Activated CD4-positive, CD25-positive, alpha-beta regulatory T cell treated with anti-CD3 and anti-CD28 coated beads, Interleukin-2, amount 50 U/mL, for 72 hours (primary cell): ENCODE data around the gene OR10A5.
"Not testable (repeated sequence)": the region's sequence is repeated elsewhere in the genome, so short reads cannot be mapped to it uniquely, and the experiment has no call there.

ENCODE experiments used
- DNase-seq: peaks from one replicate; pipeline ENCODE4 v3.0.0; 2021

The OR10A5 gene

GRCh38 chr11:6845383-6845782 lies at the start of gene OR10A5:
Gene OR10A5, plus strand, starts transcription at chr11:6845683. Its CDS starts 0 bp downstream, at chr11:6845683.
- no peak for DNase-seq

- no peak for DNase-seq
These were observed 46.1 kb upstream of the OR10A5 start, which contains the start of gene OR6A2 for GRCh38 chr11:6799402-6799801. Gene OR6A2, minus strand, starts transcription at chr11:6799689. Its CDS starts 3,981 bp downstream, at chr11:6795708.

GRCh38 chr11:6801075-6801474 lies 44.4 kb upstream of the OR10A5 start:
- DNase-seq = not testable (repeated sequence)

- no peak for DNase-seq
These were observed 33.0 kb upstream of the OR10A5 start for GRCh38 chr11:6812390-6813005.

- no peak for DNase-seq
These were observed 31.8 kb upstream of the OR10A5 start for GRCh38 chr11:6813656-6814055.

GRCh38 chr11:6817694-6818093 lies 27.8 kb upstream of the OR10A5 start:
- no peak for DNase-seq

GRCh38 chr11:6818967-6819366 lies 26.5 kb upstream of the OR10A5 start:
- no peak for DNase-seq

GRCh38 chr11:6824136-6824823 lies 21.2 kb upstream of the OR10A5 start:
- DNase-seq = no peak

GRCh38 chr11:6825231-6825744 lies 20.2 kb upstream of the OR10A5 start:
- no peak for DNase-seq

- no peak for DNase-seq
These were observed 17.4 kb upstream of the OR10A5 start for GRCh38 chr11:6828103-6828502.

GRCh38 chr11:6833356-6833755 lies 12.1 kb upstream of the OR10A5 start:
- DNase-seq = no peak

- no peak for DNase-seq
These were observed 11.5 kb upstream of the OR10A5 start for GRCh38 chr11:6834021-6834420.

- no peak for DNase-seq
These were observed 3.8 kb upstream of the OR10A5 start for GRCh38 chr11:6841694-6842093.

GRCh38 chr11:6843670-6844069 lies 1.8 kb upstream of the OR10A5 start:
- DNase-seq = no peak

GRCh38 chr11:6844356-6844755 lies 1.1 kb upstream of the OR10A5 start:
- DNase-seq = no peak

- no peak for DNase-seq
These were observed 5.0 kb downstream of the OR10A5 start for GRCh38 chr11:6850526-6850925.

- not testable (repeated sequence) for DNase-seq
These were observed 9.3 kb downstream of the OR10A5 start for GRCh38 chr11:6854801-6855200.

GRCh38 chr11:6855971-6856541 lies 10.6 kb downstream of the OR10A5 start:
- no peak for DNase-seq

GRCh38 chr11:6856871-6857270 lies 11.4 kb downstream of the OR10A5 start:
- DNase-seq = no peak

- DNase-seq = no peak
These were observed 17.5 kb downstream of the OR10A5 start, which contains the start of gene OR10A2 for GRCh38 chr11:6862961-6863360. Gene OR10A2, plus strand, starts transcription at chr11:6863057. Its CDS starts 6,698 bp downstream, at chr11:6869755.

- no peak for DNase-seq
These were observed 19.0 kb downstream of the OR10A5 start for GRCh38 chr11:6864438-6864837.

- no peak for DNase-seq
These were observed 25.8 kb downstream of the OR10A5 start for GRCh38 chr11:6871278-6871677.

- DNase-seq = no peak
These were observed 30.3 kb downstream of the OR10A5 start for GRCh38 chr11:6875761-6876160.

- no peak for DNase-seq
These were observed 30.8 kb downstream of the OR10A5 start, which contains the start of gene OR10A4 for GRCh38 chr11:6876325-6876724. Gene OR10A4, plus strand, starts transcription at chr11:6876625. Its CDS starts 23 bp downstream, at chr11:6876648.
